ENCODE measurements around the gene CHRM5. TPM values are rescaled to one million over a fixed set of nuclear protein-coding genes. Genes with fewer than 3 reads are reported as not detected.

Gene CHRM5
- total and polyA plus RNA-seq, 2 donors (not counting 3 experiments of a cell fraction or from before 2014, with no cell fraction given): 0.03 TPM; not detected in 1

DNA sequence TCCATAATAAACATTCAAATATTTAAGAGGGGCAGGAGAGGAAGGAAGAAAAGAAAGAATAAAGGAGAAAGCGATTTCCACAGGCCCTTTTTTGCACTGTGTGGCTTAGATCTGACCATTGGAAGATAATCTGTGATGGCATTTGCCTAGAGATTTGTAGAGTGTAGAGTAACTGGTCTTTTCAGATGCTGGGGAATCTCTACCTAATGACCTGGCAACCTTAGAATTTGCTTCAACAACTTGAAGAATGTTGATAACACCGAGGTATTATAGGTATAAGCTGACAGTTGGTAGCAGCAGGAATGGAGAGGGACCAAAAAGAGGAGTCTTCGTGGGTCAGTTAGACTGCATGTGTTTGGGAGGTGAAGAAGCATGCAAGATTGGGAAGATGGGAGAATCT is 91.6 kb downstream of the CHRM5 start:
- dilution Hi-C loops (cut with MboI; ENCODE audit: extremely low pct_ligation_motif_present, low sequenced_read_pairs): no loop called here
- ChIA-PET CTCF (interaction anchor here (0.6 to 6.3 kb wide), 5 partner anchors 14 to 528 kb away, joined by 4 to 67 read pairs (median 5); partner anchors contain the start of genes AVEN and KATNBL1), POLR2A (interaction anchor here (0.6 kb wide), 1 partner anchor 22 kb away, joined by 3 read pairs; no protein-coding TSS in a partner anchor)
- intact Hi-C loops (cut with micrococcal nuclease): no loop called here
- TF ChIP-seq POLR2A (IDR thresholded peaks at IDR 0.05; ENCODE audit: low read depth, low read length) (no peak), MYC (IDR thresholded peaks at IDR 0.05; ENCODE audit: low read depth, low read length) (no peak), MAX (IDR thresholded peaks at IDR 0.05; ENCODE audit: insufficient read depth, insufficient read length) (no peak), FOS (IDR thresholded peaks at IDR 0.05; ENCODE audit: borderline replicate concordance, insufficient read depth, low read length) (no peak)
- no peaks in the 10 kb centered on the region for H3K79me2 ChIP-seq (ENCODE audit: control insufficient read depth, insufficient read depth, low read length)
- no peak overlapping the region for H3K4me2 ChIP-seq (ENCODE audit: insufficient read depth, low read length)
- DNase-seq (ENCODE audit: low read depth, low spot score) (no peak), FAIRE-seq (no peak)
- no TSS peak for BruUV-seq (replicated peaks)
- no peaks in the 10 kb centered on the region for H3K9me1 ChIP-seq (replicated peaks; ENCODE audit: control insufficient read depth, extremely low read depth, insufficient read depth, low read length)
- no peaks in the 10 kb centered on the region for H4K20me1 ChIP-seq (replicated peaks; ENCODE audit: control insufficient read depth, extremely low read depth, insufficient read depth, low read length)
- H3K9me3 ChIP-seq (replicated peaks; ENCODE audit: control insufficient read depth, insufficient read depth, low read length): no peaks in the 10 kb centered on the region
- H3K27ac ChIP-seq (ENCODE audit: insufficient read depth, low read depth, low read length): no peak overlapping the region
- H2AFZ ChIP-seq (ENCODE audit: low read depth, low read length): no peak overlapping the region
- H3K4me3 ChIP-seq (replicated peaks in 1 of 3; ENCODE audit: insufficient read depth in 1 of 3, low read depth in 1 of 3, low read length in 3 of 3): no peak overlapping the region
- H3K4me1 ChIP-seq (ENCODE audit: control insufficient read depth, extremely low read depth, insufficient read depth, low read length): peaks cover 9% of the 10 kb centered on the region
- H3K27me3 ChIP-seq (ENCODE audit: control insufficient read depth in 2 of 2, insufficient read depth in 2 of 2, low read length in 2 of 2): no peaks in the 10 kb centered on the region
- no peaks in the 10 kb centered on the region for H3K36me3 ChIP-seq (ENCODE audit: control insufficient read depth in 2 of 2, extremely low read depth in 1 of 2, insufficient read depth in 2 of 2, low read length in 2 of 2)
- H3K9ac ChIP-seq (replicated peaks; ENCODE audit: extremely low read depth, insufficient read depth, low read length): no peak overlapping the region

GRCh38 chr15:34064438-34064837 is 96.1 kb downstream of the CHRM5 start:
- BruUV-seq (replicated peaks): no TSS peak

More at GRCh38 chr15:34064438-34064837, 96.1 kb downstream of the CHRM5 start:
- TF ChIP-seq POLR2A (IDR thresholded peaks at IDR 0.05; ENCODE audit: low read depth, low read length) (no peak), GATA2 (IDR thresholded peaks at IDR 0.05; ENCODE audit: insufficient read depth, insufficient read length, low read depth, low read length) (no peak), JUN (IDR thresholded peaks at IDR 0.05; ENCODE audit: borderline replicate concordance, insufficient read depth, insufficient read length, low read depth) (no peak), POLR2AphosphoS5 (IDR thresholded peaks at IDR 0.05; ENCODE audit: insufficient read depth, low read depth, low read length) (no peak)
- Histone ChIP-seq H3K27ac (ENCODE audit: insufficient read depth, low read depth, low read length) (no peak overlapping the region), H3K79me2 (ENCODE audit: control insufficient read depth, insufficient read depth, low read length) (no peaks in the 10 kb centered on the region), H3K4me1 (ENCODE audit: control insufficient read depth, extremely low read depth, insufficient read depth, low read length) (no peaks in the 10 kb centered on the region), H3K4me3 (replicated peaks in 1 of 3; ENCODE audit: insufficient read depth in 1 of 3, low read depth in 1 of 3, low read length in 3 of 3) (no peak overlapping the region), H3K4me2 (ENCODE audit: insufficient read depth, low read length) (no peak overlapping the region), H2AFZ (ENCODE audit: low read depth, low read length) (no peak overlapping the region), H3K9me1 (replicated peaks; ENCODE audit: control insufficient read depth, extremely low read depth, insufficient read depth, low read length) (no peaks in the 10 kb centered on the region), H3K36me3 (ENCODE audit: control insufficient read depth in 2 of 2, extremely low read depth in 1 of 2, insufficient read depth in 2 of 2, low read length in 2 of 2) (no peaks in the 10 kb centered on the region), H3K9me3 (replicated peaks; ENCODE audit: control insufficient read depth, insufficient read depth, low read length) (no peaks in the 10 kb centered on the region), H4K20me1 (replicated peaks; ENCODE audit: control insufficient read depth, extremely low read depth, insufficient read depth, low read length) (no peaks in the 10 kb centered on the region), H3K27me3 (ENCODE audit: control insufficient read depth in 2 of 2, insufficient read depth in 2 of 2, low read length in 2 of 2) (no peaks in the 10 kb centered on the region), H3K9ac (replicated peaks; ENCODE audit: extremely low read depth, insufficient read depth, low read length) (no peak overlapping the region)
- POLR2A ChIA-PET: no interaction called here
- DNase-seq (ENCODE audit: low read depth, low spot score) (no peak), FAIRE-seq (no peak)
- CTCF ChIA-PET: interaction anchor here (0.6 to 6.3 kb wide), 4 partner anchors 45 to 523 kb away, joined by 3 to 67 read pairs (median 8); partner anchors contain the start of gene KATNBL1
- intact Hi-C loops (cut with micrococcal nuclease) (no loop called here), dilution Hi-C loops (cut with MboI; ENCODE audit: extremely low pct_ligation_motif_present, low sequenced_read_pairs) (no loop called here)

Measured in endothelial cell of umbilical vein (primary cell).